Measurements from ENCODE around the gene WNT5B.

Gene WNT5B

GRCh38 chr12:1656902-1657301 lies 27.9 kb downstream of the WNT5B start:
- no peak for DNase-seq

- no peak for DNase-seq
These were observed 28.7 kb downstream of the WNT5B start for GRCh38 chr12:1657688-1658087.

DNA sequence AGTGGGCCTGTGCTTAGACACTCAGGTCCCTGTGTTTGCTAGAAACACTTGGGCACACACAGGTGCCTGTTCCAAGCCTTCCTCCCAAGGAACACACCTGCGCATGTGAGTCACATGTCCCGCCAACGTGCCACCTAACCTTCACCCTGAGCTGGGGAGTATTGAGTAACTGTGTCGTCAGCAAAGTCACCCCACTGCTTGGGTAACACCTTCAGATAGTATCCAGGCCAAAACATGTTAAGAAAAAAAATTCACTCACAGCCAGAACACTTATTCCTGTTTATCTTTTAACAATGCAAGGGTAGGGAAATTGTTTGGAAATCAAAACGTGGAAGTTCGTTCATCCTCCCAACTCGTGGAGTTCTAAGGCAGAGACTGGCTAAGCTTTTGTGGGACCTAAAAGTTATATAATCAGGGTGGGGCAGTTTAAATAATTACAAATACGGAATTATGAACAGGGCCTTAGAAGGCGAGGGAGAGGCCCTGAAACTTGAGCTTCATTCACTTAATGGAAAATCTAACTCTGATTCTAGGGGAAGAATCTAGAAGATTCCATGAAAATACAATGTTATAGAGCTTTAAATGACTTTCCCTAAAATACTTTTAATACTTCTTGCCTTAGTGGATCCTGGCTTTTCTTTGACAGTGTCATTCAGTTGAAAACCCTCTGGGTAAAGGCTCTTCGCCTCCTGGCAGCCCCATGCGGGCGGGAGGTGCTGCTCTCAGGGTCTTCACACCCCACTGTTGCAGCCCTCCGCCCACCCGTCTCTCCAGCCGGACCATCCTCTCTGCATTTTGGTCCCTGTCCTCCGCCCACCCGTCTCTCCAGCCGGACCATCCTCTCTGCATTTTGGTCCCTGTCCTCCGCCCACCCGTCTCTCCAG lies 31.5 kb downstream of the WNT5B start:
- DNase-seq = peak; percentile 72

GRCh38 chr12:1661553-1662335 lies 32.7 kb downstream of the WNT5B start:
- peak; percentile 89 for DNase-seq

DNA sequence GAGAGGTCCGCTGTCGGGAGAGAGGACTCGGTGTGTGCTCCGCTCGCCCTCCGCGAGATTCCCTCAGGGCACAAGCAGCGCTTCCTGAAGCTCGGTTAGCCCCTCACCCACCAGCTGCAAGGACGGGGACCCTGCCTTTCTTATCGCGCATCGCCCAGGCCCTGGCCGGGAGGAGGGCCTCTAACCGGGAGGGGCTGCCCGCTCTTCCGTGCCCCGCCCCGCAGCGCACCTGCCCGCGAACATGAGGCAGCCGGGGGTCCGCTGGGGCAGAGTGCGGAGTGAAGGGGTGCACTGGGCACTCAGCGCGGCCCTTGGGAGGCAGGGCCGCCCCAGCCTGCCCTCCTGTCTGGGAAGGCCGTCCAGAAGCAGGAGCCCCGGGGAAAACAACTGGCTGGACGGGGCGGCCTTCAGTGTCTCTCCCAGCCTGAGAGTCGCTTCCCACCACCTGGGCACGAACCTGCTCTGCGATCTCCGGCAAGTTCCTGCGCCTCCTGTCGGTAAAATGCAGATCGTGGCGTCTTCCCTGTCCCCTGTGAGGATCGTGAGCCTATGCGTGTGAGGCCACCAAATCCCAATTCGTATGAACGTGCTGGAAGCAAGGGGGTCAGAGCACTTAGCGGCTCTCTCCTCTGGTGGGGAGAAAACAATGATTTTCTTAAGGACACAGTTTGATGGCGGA lies 33.9 kb downstream of the WNT5B start:
- peak; percentile 37 for DNase-seq

- DNase-seq = no peak
These were observed 34.6 kb downstream of the WNT5B start for GRCh38 chr12:1663440-1664132.

DNA sequence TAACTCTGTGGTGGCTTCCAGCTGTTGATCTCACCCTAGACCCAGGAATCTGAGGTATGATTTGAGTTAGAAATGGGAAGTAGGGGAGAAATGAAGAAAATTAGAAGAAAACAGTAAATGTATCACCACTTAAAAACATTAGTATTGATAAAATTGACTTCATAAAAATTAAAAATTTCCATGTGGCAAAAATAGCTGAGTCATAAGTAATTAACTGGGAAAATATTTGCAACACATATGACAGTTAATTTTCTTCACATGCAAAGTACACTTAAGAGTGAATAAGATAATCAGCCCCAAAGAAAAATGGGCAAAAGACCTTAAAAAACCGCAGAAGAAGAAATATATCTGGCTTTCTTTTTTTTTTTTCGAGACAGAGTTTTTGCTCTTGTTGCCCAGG lies 36.3 kb downstream of the WNT5B start:
- DNase-seq = no peak

DNA sequence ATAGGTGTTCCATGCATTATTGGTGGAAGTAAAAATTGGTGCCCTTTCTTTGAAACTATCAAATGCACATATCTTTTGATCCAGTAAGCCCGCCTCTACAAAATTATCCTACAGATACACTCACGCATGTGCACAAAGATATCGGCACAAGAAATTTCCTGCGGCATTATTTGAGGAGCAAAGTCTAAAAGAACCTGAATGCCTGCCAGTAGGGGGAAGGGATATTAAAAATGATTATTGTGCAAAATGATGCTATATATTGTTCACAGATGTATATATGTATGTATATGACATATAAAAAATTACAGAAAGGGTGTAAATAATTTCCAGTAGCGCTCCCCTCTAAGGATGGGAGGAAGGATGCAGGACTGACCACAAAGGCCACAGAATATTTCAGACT lies 37.2 kb downstream of the WNT5B start:
- DNase-seq = no peak

DNA sequence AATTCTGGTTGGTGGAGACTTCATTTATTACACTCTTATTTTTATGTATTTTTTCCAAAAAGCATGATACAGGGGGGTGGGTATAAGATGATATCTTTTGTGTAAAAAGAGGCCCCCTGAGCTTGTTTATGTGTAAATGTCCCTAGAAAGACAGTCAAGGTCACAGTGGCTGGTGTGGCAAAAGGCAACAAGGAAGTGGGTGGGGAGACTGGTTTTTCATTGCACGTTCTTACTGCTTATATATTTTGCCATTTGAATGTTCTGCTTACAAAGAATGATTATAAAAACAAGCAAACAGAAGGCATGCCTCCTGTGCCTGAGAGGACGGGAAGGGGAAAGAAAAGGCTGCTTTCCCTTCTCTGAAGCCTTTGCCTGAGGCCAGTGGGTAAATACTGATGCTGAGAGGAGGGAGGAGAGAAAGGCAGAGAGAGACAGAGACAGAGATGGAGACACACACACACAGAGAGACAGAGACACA lies 37.7 kb downstream of the WNT5B start:
- no peak for DNase-seq

DNA sequence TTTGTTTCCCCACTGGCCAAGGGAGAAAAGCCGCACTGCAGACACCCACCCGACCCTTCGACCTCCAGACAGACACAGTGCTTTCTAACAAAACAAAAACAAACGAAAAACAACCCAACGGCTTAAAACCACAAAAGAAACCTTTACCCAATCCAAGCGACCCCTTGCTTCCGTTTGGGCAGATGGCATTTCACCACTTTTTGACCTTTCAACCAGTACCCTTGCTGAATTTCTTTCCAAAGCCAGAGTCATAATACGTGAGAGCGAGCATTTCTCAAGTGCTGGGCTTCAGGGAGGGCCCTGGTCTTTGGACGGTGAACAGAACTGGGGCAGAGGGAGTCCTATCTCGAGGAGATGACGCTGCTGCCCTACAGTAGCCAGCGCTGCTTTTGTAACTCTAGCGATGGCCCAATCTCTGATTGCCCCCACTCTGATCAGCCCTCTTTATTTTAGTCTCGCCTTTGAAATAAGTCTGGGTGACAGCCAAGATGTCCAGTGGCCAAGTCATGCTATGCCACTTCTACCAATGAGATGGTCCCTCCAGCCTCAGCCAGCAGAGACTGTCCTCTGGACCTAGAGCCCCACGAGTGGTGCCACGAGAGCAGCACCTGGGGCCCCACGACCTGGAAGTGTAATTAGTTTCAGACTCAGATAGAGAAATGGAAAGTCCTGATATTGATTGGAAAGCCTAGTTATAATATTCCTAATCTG lies 40.0 kb downstream of the WNT5B start:
- DNase-seq = no peak

GRCh38 chr12:1670358-1671268 lies 41.6 kb downstream of the WNT5B start:
- no peak for DNase-seq

- no peak for DNase-seq
These were observed 47.0 kb downstream of the WNT5B start for GRCh38 chr12:1676043-1676442.

GRCh38 chr12:1680804-1681492 lies 51.9 kb downstream of the WNT5B start:
- no peak for DNase-seq

- no peak for DNase-seq
These were observed 52.4 kb downstream of the WNT5B start for GRCh38 chr12:1681493-1681807.

- DNase-seq = no peak
These were observed 59.2 kb downstream of the WNT5B start for GRCh38 chr12:1688086-1688710.

- peak; percentile 94 for DNase-seq
These were observed 61.6 kb downstream of the WNT5B start, which contains the start of gene ADIPOR2 for GRCh38 chr12:1690578-1691122. Gene ADIPOR2 (plus strand): TSS chr12:1691070. CDS start chr12:1754344, 63,274 bp downstream.

GRCh38 chr12:1691123-1692007 lies 62.3 kb downstream of the WNT5B start:
- no peak for DNase-seq

DNA sequence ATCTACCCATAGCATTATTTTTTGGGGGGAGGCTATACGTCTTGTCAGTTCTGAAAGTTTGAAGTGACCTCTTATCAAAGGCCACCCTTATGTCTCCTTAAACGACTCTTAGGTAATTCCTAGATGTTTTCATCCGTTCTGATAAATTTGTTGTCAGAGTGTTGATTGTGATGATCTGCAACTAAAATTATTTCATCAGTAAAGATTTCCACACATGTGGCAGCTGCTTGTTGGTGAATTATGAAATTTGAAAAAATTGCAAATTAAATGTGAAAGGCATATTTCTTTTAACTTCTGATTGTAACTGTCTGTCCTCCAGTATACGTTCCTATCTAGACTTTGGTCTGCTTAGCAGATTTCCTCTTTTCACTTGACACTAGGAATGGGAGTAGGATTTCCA lies 63.2 kb downstream of the WNT5B start:
- DNase-seq = no peak

All from central memory CD4-positive, alpha-beta T cell (primary cell).